Central memory CD8-positive, alpha-beta T cell (primary cell): Measurements from ENCODE around the gene CMC2.

Experiments
- ATAC-seq: fragments of 150-1000 bp; cut with Tn5 transposase; replicated peaks from 2 replicates; pipeline ENCODE4 v1.10.0; 2022; ENCODE audit warnings: mild to moderate bottlenecking, moderate FRiP score, moderate number of reproducible peaks; ENCODE audit not compliant: poor library complexity, severe bottlenecking; ENCODE audit errors: extremely low read depth
- DNase-seq, 2 donors: peaks; one replicate each; pipeline ENCODE4 v3.0.0; 2021; ENCODE audit warnings: low spot score in 2 of 2
- H3K27ac Mint-ChIP-seq: one replicate; pipeline ENCODE4 v1.8.0; 2022; ENCODE audit warnings: low read depth, mild to moderate bottlenecking, moderate library complexity, mixed read lengths
- H3K27me3 Mint-ChIP-seq: one replicate; pipeline ENCODE4 v1.8.0; 2022; ENCODE audit warnings: mixed read lengths
- H3K36me3 Mint-ChIP-seq: one replicate; pipeline ENCODE4 v1.8.0; 2022; ENCODE audit warnings: mild to moderate bottlenecking, moderate library complexity, mixed read lengths; ENCODE audit not compliant: insufficient read depth
- H3K4me1 Mint-ChIP-seq: one replicate; pipeline ENCODE4 v1.8.0; 2022; ENCODE audit warnings: mixed read lengths
- H3K4me3 Mint-ChIP-seq: one replicate; pipeline ENCODE4 v1.8.0; 2022; ENCODE audit warnings: mild to moderate bottlenecking, moderate library complexity, mixed read lengths
- H3K9me3 Mint-ChIP-seq: one replicate; pipeline ENCODE4 v1.8.0; 2022; ENCODE audit warnings: mixed read lengths

Gene CMC2

GRCh38 chr16:80997139-80997798 is 9.4 kb downstream of the CMC2 start:
- DNase-seq (no peak), ATAC-seq (peak; percentile 43)
- H3K4me3 Mint-ChIP-seq = peak overlapping the region; percentile 93
- H3K27ac Mint-ChIP-seq = peak overlapping the region; percentile 96
- peaks cover 50% of the 10 kb centered on the region for H3K4me1 Mint-ChIP-seq
- no peaks in the 10 kb centered on the region for H3K27me3 Mint-ChIP-seq
- H3K36me3 Mint-ChIP-seq = peaks cover 20% of the 10 kb centered on the region
- H3K9me3 Mint-ChIP-seq = no peaks in the 10 kb centered on the region

- no peaks in the 10 kb centered on the region for H3K9me3 Mint-ChIP-seq
- H3K4me3 Mint-ChIP-seq = peak overlapping the region; percentile 93
- peaks cover 19% of the 10 kb centered on the region for H3K36me3 Mint-ChIP-seq
- H3K4me1 Mint-ChIP-seq = peaks cover 52% of the 10 kb centered on the region
- peak overlapping the region; percentile 96 for H3K27ac Mint-ChIP-seq
- ATAC-seq (peak; percentile 56), DNase-seq (no peak)
- H3K27me3 Mint-ChIP-seq = no peaks in the 10 kb centered on the region
These were observed 10.0 kb downstream of the CMC2 start for GRCh38 chr16:80996688-80997138.

- peaks cover 42% of the 10 kb centered on the region for H3K4me1 Mint-ChIP-seq
- DNase-seq (no peak), ATAC-seq (no peak)
- H3K9me3 Mint-ChIP-seq = no peaks in the 10 kb centered on the region
- H3K27me3 Mint-ChIP-seq = no peaks in the 10 kb centered on the region
- no peak overlapping the region for H3K4me3 Mint-ChIP-seq
- H3K27ac Mint-ChIP-seq = no peak overlapping the region
- peaks cover 27% of the 10 kb centered on the region for H3K36me3 Mint-ChIP-seq
These were observed 12.2 kb downstream of the CMC2 start for GRCh38 chr16:80994451-80994850.

GRCh38 chr16:80993834-80994233 is 12.9 kb downstream of the CMC2 start:
- Mint-ChIP-seq H3K9me3 (no peaks in the 10 kb centered on the region), H3K36me3 (peaks cover 28% of the 10 kb centered on the region), H3K4me1 (peaks cover 36% of the 10 kb centered on the region), H3K27me3 (no peaks in the 10 kb centered on the region), H3K4me3 (no peak overlapping the region), H3K27ac (no peak overlapping the region)
- ATAC-seq = no peak
- DNase-seq = no peak

- Mint-ChIP-seq H3K4me3 (no peak overlapping the region), H3K4me1 (peaks cover 33% of the 10 kb centered on the region), H3K27me3 (no peaks in the 10 kb centered on the region), H3K36me3 (peaks cover 30% of the 10 kb centered on the region), H3K9me3 (no peaks in the 10 kb centered on the region), H3K27ac (no peak overlapping the region)
- no peak for DNase-seq
- no peak for ATAC-seq
These were observed 13.4 kb downstream of the CMC2 start for GRCh38 chr16:80993307-80993706.

- Mint-ChIP-seq H3K27me3 (no peaks in the 10 kb centered on the region), H3K36me3 (peaks cover 30% of the 10 kb centered on the region), H3K9me3 (no peaks in the 10 kb centered on the region), H3K4me1 (peaks cover 33% of the 10 kb centered on the region), H3K4me3 (no peak overlapping the region), H3K27ac (peak overlapping the region; percentile 60)
- no peak for DNase-seq
- no peak for ATAC-seq
These were observed 13.9 kb downstream of the CMC2 start for GRCh38 chr16:80992676-80993293.

GRCh38 chr16:80991792-80992430 is 14.8 kb downstream of the CMC2 start:
- no peak overlapping the region for H3K4me3 Mint-ChIP-seq
- no peak overlapping the region for H3K27ac Mint-ChIP-seq
- peaks cover 34% of the 10 kb centered on the region for H3K4me1 Mint-ChIP-seq
- DNase-seq (no peak), ATAC-seq (no peak)
- H3K36me3 Mint-ChIP-seq = peaks cover 33% of the 10 kb centered on the region
- H3K27me3 Mint-ChIP-seq = no peaks in the 10 kb centered on the region
- H3K9me3 Mint-ChIP-seq = no peaks in the 10 kb centered on the region

- Mint-ChIP-seq H3K9me3 (no peaks in the 10 kb centered on the region), H3K27me3 (no peaks in the 10 kb centered on the region), H3K4me3 (no peak overlapping the region), H3K27ac (no peak overlapping the region), H3K4me1 (peaks cover 37% of the 10 kb centered on the region), H3K36me3 (peaks cover 37% of the 10 kb centered on the region)
- no peak for DNase-seq
- no peak for ATAC-seq
These were observed 15.7 kb downstream of the CMC2 start for GRCh38 chr16:80990978-80991377.

GRCh38 chr16:80990577-80990976 is 16.1 kb downstream of the CMC2 start:
- Mint-ChIP-seq H3K27ac (no peak overlapping the region), H3K36me3 (peaks cover 40% of the 10 kb centered on the region)

GRCh38 chr16:80989801-80990200 is 16.9 kb downstream of the CMC2 start:
- peak overlapping the region; percentile 17 for H3K27ac Mint-ChIP-seq

More at GRCh38 chr16:80990577-80990976, 16.1 kb downstream of the CMC2 start:
- no peaks in the 10 kb centered on the region for H3K27me3 Mint-ChIP-seq
- ATAC-seq (no peak), DNase-seq (no peak)
- H3K9me3 Mint-ChIP-seq = no peaks in the 10 kb centered on the region
- H3K4me1 Mint-ChIP-seq = peaks cover 37% of the 10 kb centered on the region
- no peak overlapping the region for H3K4me3 Mint-ChIP-seq

GRCh38 chr16:80988756-80989155 is 17.9 kb downstream of the CMC2 start:
- H3K4me1 Mint-ChIP-seq = peaks cover 39% of the 10 kb centered on the region
- DNase-seq = no peak
- no peak for ATAC-seq
- H3K36me3 Mint-ChIP-seq = peaks cover 31% of the 10 kb centered on the region
- H3K27ac Mint-ChIP-seq = no peak overlapping the region
- H3K9me3 Mint-ChIP-seq = no peaks in the 10 kb centered on the region
- H3K4me3 Mint-ChIP-seq = no peak overlapping the region
- no peaks in the 10 kb centered on the region for H3K27me3 Mint-ChIP-seq

More at GRCh38 chr16:80989801-80990200, 16.9 kb downstream of the CMC2 start:
- Mint-ChIP-seq H3K4me3 (no peak overlapping the region), H3K4me1 (peaks cover 37% of the 10 kb centered on the region), H3K27me3 (no peaks in the 10 kb centered on the region), H3K9me3 (no peaks in the 10 kb centered on the region), H3K36me3 (peaks cover 35% of the 10 kb centered on the region)
- DNase-seq (no peak), ATAC-seq (no peak)

GRCh38 chr16:80986557-80986956 is 20.1 kb downstream of the CMC2 start:
- DNase-seq = no peak
- ATAC-seq = no peak
- Mint-ChIP-seq H3K27ac (peak overlapping the region; percentile 17), H3K36me3 (peaks cover 21% of the 10 kb centered on the region), H3K9me3 (no peaks in the 10 kb centered on the region), H3K4me1 (peaks cover 20% of the 10 kb centered on the region), H3K27me3 (no peaks in the 10 kb centered on the region), H3K4me3 (no peak overlapping the region)

- DNase-seq = no peak
- H3K36me3 Mint-ChIP-seq = peaks cover 19% of the 10 kb centered on the region
- no peak overlapping the region for H3K27ac Mint-ChIP-seq
These were observed 21.1 kb downstream of the CMC2 start for GRCh38 chr16:80985611-80986010.

More at GRCh38 chr16:80985611-80986010, 21.1 kb downstream of the CMC2 start:
- Mint-ChIP-seq H3K27me3 (no peaks in the 10 kb centered on the region), H3K4me3 (no peak overlapping the region), H3K9me3 (no peaks in the 10 kb centered on the region), H3K4me1 (peaks cover 19% of the 10 kb centered on the region)
- no peak for ATAC-seq
